Upper lobe of left lung (tissue), 6 donors: ENCODE measurements around the gene MED27. TPM values are rescaled to one million over a fixed set of nuclear protein-coding genes. Genes with fewer than 3 reads are reported as not detected.
"Not testable (repeated sequence)": the region's sequence is repeated elsewhere in the genome, so short reads cannot be mapped to it uniquely, and the experiment has no call there.

ENCODE experiments used
- ATAC-seq, 2 donors: fragments of 200-7000 bp; cut with Tn5 transposase; one replicate each; pipeline ENCODE4 v1.9.1; 2022; ENCODE audit warnings: mild to moderate bottlenecking in 2 of 2, moderate library complexity in 2 of 2; ENCODE audit not compliant: low FRiP score in 2 of 2
- DNase-seq, 2 donors: peaks; one replicate each; pipeline ENCODE4 v3.0.0-alpha.2; 2019 to 2020
- H3K27ac ChIP-seq, 4 donors: fragments of 200-600 bp; sonication (generic); one replicate each; pipeline ENCODE4 v1.5.1; 2016 to 2019
- H3K27me3 ChIP-seq, 4 donors: fragments of 200-600 bp; sonication (generic); one replicate each; pipeline ENCODE4 v1.5.1; 2017 to 2019
- H3K36me3 ChIP-seq, 4 donors: fragments of 200-600 bp; sonication (generic); one replicate each; pipeline ENCODE4 v1.5.1; 2016 to 2019
- H3K4me1 ChIP-seq, 4 donors: fragments of 200-600 bp; sonication (generic); one replicate each; pipeline ENCODE4 v1.5.1; 2018 to 2019
- H3K4me3 ChIP-seq, 4 donors: fragments of 200-600 bp; sonication (generic); one replicate each; pipeline ENCODE4 v1.5.1; 2017 to 2019; ENCODE audit warnings: mild to moderate bottlenecking in 2 of 4, moderate library complexity in 1 of 4
- H3K9me3 ChIP-seq, 4 donors: fragments of 200-600 bp; sonication (generic); one replicate each; pipeline ENCODE4 v1.5.1; 2018 to 2019
- CTCF ChIP-seq, 6 experiments: fragments of 450-650 bp in 4 of 6; fragments of 200-600 bp in 2 of 6; sonication (generic) in 2 of 6; IDR thresholded peaks; one replicate each; pipeline ENCODE4 v1.5.1; 2016 to 2019; ENCODE audit warnings: antibody characterized with exemption in 6 of 6
- EP300 ChIP-seq, 4 donors: sonication (generic); formaldehyde crosslinking; IDR thresholded peaks; one replicate each; pipeline ENCODE4 v1.5.1; 2017; ENCODE audit warnings: antibody characterized with exemption in 4 of 4, control low read depth in 2 of 4
- POLR2A ChIP-seq, 4 donors: fragments of 450-650 bp; IDR thresholded peaks; one replicate each; pipeline ENCODE4 v1.5.1; 2016 to 2017; ENCODE audit warnings: antibody characterized with exemption in 4 of 4, mild to moderate bottlenecking in 2 of 4
- POLR2AphosphoS5 ChIP-seq, 2 donors: sonication (generic); formaldehyde crosslinking; IDR thresholded peaks; one replicate each; pipeline ENCODE4 v1.5.1; 2017; ENCODE audit warnings: antibody characterized with exemption in 2 of 2
- WGBS, 2 donors: methylation state at CpG; one replicate each; pipeline ENCODE4 v1.1.5; 2017 to 2018; 5-methylcytosine and 5-hydroxymethylcytosine counted together
- total RNA-seq, 6 donors: library from RNA; depleted of rRNA in 4 of 6; stranded (reverse); fragments of >200 nt in 4 of 6; gene quantifications; one replicate each; pipeline versions ENCODE4 v1.1.0 to v1.2.1, GENCODE V29; 2016 to 2021
- donor health status: DM: no; HTN: no; CAD: no; lungs with moderate emphysema.
- donor health status: DM: no; HTN: yes; CAD: no; lungs with severe emphysema.

Gene MED27
- total RNA-seq, 6 donors from 2014 or later: 4.9 to 24.2 (median 17.1) TPM

- WGBS, 2 donors: 59 to 77% methylated on average over 6 of the region's 6 CpGs
Measured at GRCh38 chr9:132063281-132063680, 16.4 kb downstream of the MED27 start.

DNA sequence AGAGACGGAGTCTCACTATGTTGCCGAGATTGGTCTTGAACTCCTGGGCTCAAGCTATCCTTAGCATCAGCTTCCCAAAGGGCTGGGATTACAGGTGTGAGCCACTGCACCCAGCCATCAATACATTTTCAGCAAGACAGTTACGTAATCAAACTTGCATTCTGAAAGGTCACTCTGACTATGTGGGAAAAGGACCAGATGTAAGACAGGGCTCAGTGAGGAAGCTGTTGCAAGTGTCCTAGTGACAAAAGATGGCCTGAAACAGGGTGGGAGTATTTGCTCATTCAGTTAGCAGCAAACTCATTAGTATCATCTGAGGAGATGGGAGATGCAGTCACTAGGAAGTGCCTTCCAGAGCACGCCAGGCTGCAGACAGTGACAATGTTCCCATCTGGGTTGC, 16.9 kb downstream of the MED27 start:
- Histone ChIP-seq H3K27ac (no peak overlapping the region), H3K4me3 (no peak overlapping the region), H3K9me3 (no peaks in the 10 kb centered on the region), H3K36me3 (peaks cover 0 to 16% (median 3%) of the 10 kb centered on the region in 4 donors), H3K27me3 (no peaks in the 10 kb centered on the region), H3K4me1 (no peaks in the 10 kb centered on the region)
- TF ChIP-seq POLR2AphosphoS5 (IDR thresholded peaks at IDR 0.05) (no peak), EP300 (IDR thresholded peaks at IDR 0.05) (no peak), POLR2A (IDR thresholded peaks at IDR 0.05) (no peak), CTCF (IDR thresholded peaks at IDR 0.05) (no peak)
- DNase-seq: no peak
- ATAC-seq: no peak
- WGBS, 2 donors: 92% methylated on average over 4 of the region's 4 CpGs

More at GRCh38 chr9:132063281-132063680, 16.4 kb downstream of the MED27 start:
- Histone ChIP-seq H3K4me3 (no peak overlapping the region), H3K36me3 (peaks cover 0 to 20% (median 6%) of the 10 kb centered on the region in 4 donors), H3K9me3 (no peaks in the 10 kb centered on the region), H3K27ac (no peak overlapping the region), H3K27me3 (no peaks in the 10 kb centered on the region), H3K4me1 (no peaks in the 10 kb centered on the region)
- TF ChIP-seq POLR2A (IDR thresholded peaks at IDR 0.05): no peak
- TF ChIP-seq EP300 (IDR thresholded peaks at IDR 0.05): no peak
- no peak for TF ChIP-seq POLR2AphosphoS5 (IDR thresholded peaks at IDR 0.05)
- no peak for TF ChIP-seq CTCF (IDR thresholded peaks at IDR 0.05)
- ATAC-seq (no peak), DNase-seq (no peak)

DNA sequence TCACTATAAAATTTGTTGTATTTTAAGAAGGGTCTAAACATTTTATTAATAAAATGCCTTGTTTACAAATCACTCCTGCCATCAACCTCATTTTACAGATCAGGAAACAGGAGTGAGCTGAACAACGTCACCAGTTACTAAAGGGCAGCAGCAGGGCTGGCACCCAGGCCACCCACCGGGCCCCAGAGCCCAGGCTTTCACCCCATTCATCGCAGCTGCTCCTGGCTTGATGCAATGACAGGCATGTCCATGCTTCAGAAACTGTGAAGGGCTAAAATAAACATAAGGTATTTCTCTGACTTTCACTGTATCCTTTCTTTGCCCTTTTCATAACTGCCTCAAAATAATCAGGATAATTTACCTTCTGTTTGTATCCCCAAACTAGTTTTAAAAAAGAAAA, 18.1 kb downstream of the MED27 start:
- DNase-seq (no peak), ATAC-seq (no peak)
- Histone ChIP-seq H3K9me3 (no peaks in the 10 kb centered on the region), H3K36me3 (peaks cover 0 to 10% (median 3%) of the 10 kb centered on the region in 4 donors), H3K27ac (no peak overlapping the region), H3K4me1 (no peaks in the 10 kb centered on the region), H3K4me3 (no peak overlapping the region), H3K27me3 (no peaks in the 10 kb centered on the region)
- TF ChIP-seq POLR2A (IDR thresholded peaks at IDR 0.05) (no peak), POLR2AphosphoS5 (IDR thresholded peaks at IDR 0.05) (no peak), CTCF (IDR thresholded peaks at IDR 0.05) (no peak), EP300 (IDR thresholded peaks at IDR 0.05) (no peak)
- WGBS, 2 donors: 78 to 83% methylated on average over 3 of the region's 3 CpGs

DNA sequence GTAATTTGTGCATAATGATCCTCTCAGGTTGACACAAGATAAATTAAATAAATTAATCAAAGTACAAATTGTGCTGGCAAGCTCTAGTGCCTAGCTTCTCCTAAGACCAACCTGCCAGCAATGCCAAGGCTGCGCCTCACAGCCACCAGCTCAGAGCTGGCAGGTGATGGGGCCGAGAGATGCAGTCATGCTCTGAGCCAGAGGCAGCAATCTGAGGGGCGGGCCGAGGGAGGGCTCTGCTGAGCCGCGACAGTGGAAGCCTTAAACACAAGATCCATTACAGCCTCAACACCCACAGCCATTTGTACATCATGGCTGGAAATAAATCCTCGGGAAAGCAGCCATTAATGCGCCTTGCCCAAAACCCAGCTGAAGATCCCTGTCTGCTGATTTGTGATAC, 20.3 kb downstream of the MED27 start:
- TF ChIP-seq CTCF (IDR thresholded peaks at IDR 0.05) (no peak), POLR2A (IDR thresholded peaks at IDR 0.05) (no peak), EP300 (IDR thresholded peaks at IDR 0.05) (no peak), POLR2AphosphoS5 (IDR thresholded peaks at IDR 0.05) (no peak)
- Histone ChIP-seq H3K9me3 (no peaks in the 10 kb centered on the region), H3K4me1 (peaks cover 0 to 3% (median 0%) of the 10 kb centered on the region in 4 donors), H3K27ac (no peak overlapping the region), H3K27me3 (no peaks in the 10 kb centered on the region), H3K36me3 (peaks cover 0 to 10% (median 0%) of the 10 kb centered on the region in 4 donors), H3K4me3 (no peak overlapping the region)
- ATAC-seq (no peak), DNase-seq (peak in 1 of 2 donors; percentile 41)
- 93 to 97% methylated on average over 8 of the region's 8 CpGs for WGBS, 2 donors

GRCh38 chr9:132058226-132058625, 21.4 kb downstream of the MED27 start:
- not testable (repeated sequence) for H3K27ac ChIP-seq, H3K4me1 ChIP-seq, H3K9me3 ChIP-seq, DNase-seq, ATAC-seq, H3K27me3 ChIP-seq, H3K4me3 ChIP-seq
- WGBS, 2 donors: 87 to 91% methylated on average over 6 of the region's 6 CpGs
- peaks cover 0 to 10% (median 0%) of the 10 kb centered on the region in 4 donors for H3K36me3 ChIP-seq
